OCI-LY7 (cell line): ENCODE measurements around the gene AKAP3. TPM values are rescaled to one million over a fixed set of nuclear protein-coding genes. Genes with fewer than 3 reads are reported as not detected.

Source experiments
- BruUV-seq: library from RNA; stranded (reverse); fragments of 400-500 nt; replicated peaks from 2 replicates; lab custom pipeline; 2021; lab: Mats Ljungman, UMichigan
- CTCF ChIA-PET: fragments of 300-600 bp; sonication (Branson Sonifier 250); formaldehyde crosslinking; loops from one replicate; lab custom pipeline; 2022; ENCODE audit warnings: antibody characterized with exemption; ENCODE audit not compliant: unreplicated experiment; lab: Charles Lee
- POLR2A ChIA-PET: fragments of 300-600 bp; sonication (Branson Sonifier 250); formaldehyde crosslinking; loops from one replicate; lab custom pipeline; 2022; ENCODE audit warnings: antibody characterized with exemption; lab: Charles Lee
- DNase-seq: peaks from one replicate; pipeline ENCODE4 v3.0.0-alpha.2; 2015; ENCODE audit warnings: low spot score
- H2AFZ ChIP-seq: fragments of 200-600 bp; sonication (generic), shearing (Covaris generic); 2 replicates; pipeline ENCODE4 v1.6.1; 2014; ENCODE audit warnings: mild to moderate bottlenecking, antibody characterized with exemption, low read length, moderate library complexity
- H3K27ac ChIP-seq: fragments of 200-600 bp; sonication (generic); 2 replicates; pipeline ENCODE4 v1.5.1; 2014; ENCODE audit warnings: mixed run types, low read depth, mild to moderate bottlenecking, moderate library complexity, low read length, inconsistent platforms; ENCODE audit not compliant: poor library complexity, severe bottlenecking
- H3K36me3 ChIP-seq: fragments of 200-600 bp; sonication (generic); 2 replicates; pipeline ENCODE4 v1.6.1; 2014; ENCODE audit warnings: mild to moderate bottlenecking, antibody characterized with exemption, low read length, moderate library complexity, mixed read lengths; ENCODE audit not compliant: insufficient read depth
- H3K4me1 ChIP-seq: fragments of 200-600 bp; sonication (generic); 2 replicates; pipeline ENCODE4 v1.5.1; 2014; ENCODE audit warnings: mild to moderate bottlenecking, low read length; ENCODE audit not compliant: insufficient read depth, poor library complexity, severe bottlenecking
- H3K4me2 ChIP-seq: fragments of 200-600 bp; sonication (generic); 2 replicates; pipeline ENCODE4 v1.6.1; 2014; ENCODE audit warnings: mild to moderate bottlenecking, low read length
- H3K4me3 ChIP-seq: fragments of 200-600 bp; sonication (generic); 2 replicates; pipeline ENCODE4 v1.5.1; 2014; ENCODE audit warnings: mild to moderate bottlenecking, low read depth, low read length; ENCODE audit not compliant: poor library complexity, severe bottlenecking
- H3K79me2 ChIP-seq: fragments of 200-600 bp; sonication (generic); 2 replicates; pipeline ENCODE4 v1.6.1; 2016; ENCODE audit warnings: low read depth, mild to moderate bottlenecking, low read length, moderate library complexity, mixed read lengths; ENCODE audit not compliant: insufficient read depth
- H3K9me2 ChIP-seq: fragments of 200-600 bp; sonication (generic); 2 replicates; pipeline ENCODE4 v1.6.1; 2016; ENCODE audit warnings: mild to moderate bottlenecking, low read length, mixed read lengths; ENCODE audit not compliant: insufficient read depth
- H3K9me3 ChIP-seq: fragments of 200-600 bp; sonication (generic); 2 replicates; pipeline ENCODE4 v1.6.1; 2014; ENCODE audit warnings: mild to moderate bottlenecking, mixed run types, low read length, mixed read lengths
- H4K20me1 ChIP-seq: fragments of 200-600 bp; sonication (generic); 2 replicates; pipeline ENCODE4 v1.6.1; 2014; ENCODE audit warnings: mild to moderate bottlenecking, antibody characterized with exemption, low read length, moderate library complexity, mixed read lengths; ENCODE audit not compliant: insufficient read depth
- CTCF ChIP-seq: fragments of 200-600 bp; sonication (generic); conservative IDR thresholded peaks from 2 replicates; pipeline ENCODE4 v1.5.1; 2014; ENCODE audit warnings: mild to moderate bottlenecking, antibody characterized with exemption, low read length, moderate library complexity, mixed read lengths
- EZH2phosphoT487 ChIP-seq: fragments of 200-600 bp; sonication (generic); IDR thresholded peaks from 2 replicates; pipeline ENCODE4 v1.6.1; 2018; ENCODE audit warnings: low read depth, borderline replicate concordance, mild to moderate bottlenecking, mixed run types, antibody characterized with exemption, low read length, moderate library complexity, mixed read lengths
- intact Hi-C: fragments of 100-400 bp; cut with micrococcal nuclease; formaldehyde crosslinking; loops from one replicate; pipeline ENCODE4 v1.10.0; 2022; ENCODE audit not compliant: unreplicated experiment
- total RNA-seq, 2 experiments: library from RNA; depleted of rRNA in 1 of 2; stranded (reverse); fragments of >200 nt in 1 of 2; shearing (Covaris generic) in 1 of 2; gene quantifications; 2 replicates each; pipeline ENCODE4 v1.2.3, GENCODE V29; 2014 to 2022

AKAP3 gene
- total RNA-seq, 2 experiments from 2014 or later: 0.92 to 2.4 TPM

GRCh38 chr12:4603421-4603820, 45.4 kb downstream of the AKAP3 start:
- ChIA-PET POLR2A (interaction anchor here (0.6 to 1.2 kb wide), 3 partner anchors 12 to 279 kb away, joined by 3 read pairs; no protein-coding TSS in a partner anchor), CTCF (no interaction called here)
- no TSS peak for BruUV-seq
- Histone ChIP-seq H3K27ac (no peak overlapping the region), H3K79me2 (peaks cover 14% of the 10 kb centered on the region; the same call in 1 of the 2 replicates), H3K36me3 (no peaks in the 10 kb centered on the region), H3K4me2 (no peak overlapping the region), H2AFZ (no peak overlapping the region), H3K4me3 (no peak overlapping the region), H4K20me1 (no peaks in the 10 kb centered on the region), H3K4me1 (no peaks in the 10 kb centered on the region), H3K9me2 (no peaks in the 10 kb centered on the region), H3K9me3 (no peaks in the 10 kb centered on the region)
- intact Hi-C loops: no loop called here
- no peak for TF ChIP-seq EZH2phosphoT487
- TF ChIP-seq CTCF: no peak
- no peak for DNase-seq

DNA sequence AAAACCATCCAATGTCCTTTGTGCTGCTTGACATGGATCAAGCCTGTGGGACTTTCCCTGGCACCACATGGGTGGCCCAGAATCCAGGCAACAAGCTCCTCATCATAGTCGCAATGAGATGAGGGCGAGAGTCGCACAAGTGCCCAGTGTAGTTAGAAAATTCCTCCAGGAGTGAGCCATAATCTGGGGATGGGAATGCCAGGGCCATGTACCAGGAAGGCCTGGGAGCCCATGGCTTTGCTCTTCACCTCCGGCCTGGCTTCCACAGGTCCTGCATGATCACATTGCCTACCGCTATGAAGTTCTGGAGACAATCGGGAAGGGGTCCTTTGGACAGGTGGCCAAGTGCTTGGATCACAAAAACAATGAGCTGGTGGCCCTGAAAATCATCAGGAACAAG, 53.0 kb downstream of the AKAP3 start:
- Histone ChIP-seq H3K27ac (no peak overlapping the region), H3K4me2 (no peak overlapping the region), H3K9me3 (no peaks in the 10 kb centered on the region), H3K4me1 (no peaks in the 10 kb centered on the region), H3K36me3 (no peaks in the 10 kb centered on the region), H2AFZ (no peak overlapping the region), H3K9me2 (no peaks in the 10 kb centered on the region), H3K4me3 (no peak overlapping the region), H3K79me2 (no peaks in the 10 kb centered on the region), H4K20me1 (no peaks in the 10 kb centered on the region)
- intact Hi-C loops: no loop called here
- CTCF ChIA-PET: no interaction called here
- no peak for DNase-seq
- TF ChIP-seq EZH2phosphoT487 (no peak), CTCF (no peak)
- BruUV-seq: no TSS peak
- POLR2A ChIA-PET: no interaction called here

- DNase-seq: no peak
- no peaks in the 10 kb centered on the region for H3K79me2 ChIP-seq
- intact Hi-C loops: no loop called here
Observed at GRCh38 chr12:4591180-4591687, 57.6 kb downstream of the AKAP3 start.

More at GRCh38 chr12:4591180-4591687, 57.6 kb downstream of the AKAP3 start:
- no peak overlapping the region for H3K27ac ChIP-seq
- no peaks in the 10 kb centered on the region for H3K4me1 ChIP-seq
- no peak overlapping the region for H3K4me2 ChIP-seq
- CTCF ChIA-PET: no interaction called here
- TF ChIP-seq EZH2phosphoT487: no peak
- no peak for TF ChIP-seq CTCF
- H2AFZ ChIP-seq: no peak overlapping the region
- no peaks in the 10 kb centered on the region for H3K36me3 ChIP-seq
- POLR2A ChIA-PET: interaction anchor here (0.7 to 1.2 kb wide), 4 partner anchors 9 to 72 kb away, joined by 3 to 4 read pairs (median 3); no protein-coding TSS in a partner anchor
- no peaks in the 10 kb centered on the region for H3K9me3 ChIP-seq
- no TSS peak for BruUV-seq
- H3K9me2 ChIP-seq: no peaks in the 10 kb centered on the region
- H3K4me3 ChIP-seq: no peak overlapping the region
- H4K20me1 ChIP-seq: no peaks in the 10 kb centered on the region
